H1 (cell line): ENCODE results near the gene PIF1. TPM values are rescaled to one million over a fixed set of nuclear protein-coding genes. Genes with fewer than 3 reads are reported as not detected.

Experiments used
- TAF7 ChIP-seq: optimal IDR thresholded peaks from 2 replicates; pipeline ENCODE3; 2011; ENCODE audit warnings: low read depth, mild to moderate bottlenecking, inconsistent platforms, low read length, moderate library complexity, borderline replicate concordance
- TBP ChIP-seq: IDR thresholded peaks from 2 replicates; pipeline ENCODE4 v1.6.1; 2011; ENCODE audit warnings: low read depth, low read length, improper control_type of control experiment
- polyA plus RNA-seq, 7 experiments: library from polyadenylated mRNA; depleted of rRNA in 3 of 7; stranded (reverse) in 5 of 7; unstranded in 2 of 7; fragments of >200 nt in 5 of 7; fragments of 200-250 nt in 2 of 7; gene quantifications; 1 replicate in 5 of 7; 2 replicates in 1 of 7; 4 replicates in 1 of 7; pipeline versions ENCODE4 v1.2.1 to v1.2.3, GENCODE V29; 2011 to 2013; ENCODE audit warnings: missing spikeins in 2 of 7, mixed read lengths in 2 of 7
- total RNA-seq: library from RNA; stranded (reverse); fragmentation: NEBNext Ultra II Directional; extraction: Animal tissue kit (Norgen Biotek cat#: 25700); gene quantifications from 2 replicates; pipeline ENCODE4 v1.2.1, GENCODE V29; 2021

PIF1 gene
- total and polyA plus RNA-seq, 2 of the 8 experiments (the other 6 are each of a cell fraction or from before 2014, with no cell fraction given) = 73.3 to 138 TPM

GRCh38 chr15:64833690-64834089, 8.2 kb upstream of the PIF1 start (continued):
- no peak for TF ChIP-seq TAF7
- TF ChIP-seq TBP = no peak
